Measurements from ENCODE around the gene F11R.
"Not testable (repeated sequence)": the region's sequence is repeated elsewhere in the genome, so short reads cannot be mapped to it uniquely, and the experiment has no call there.

The F11R gene

GRCh38 chr1:161016683-161017082 is 4.3 kb downstream of the F11R start:
- in situ Hi-C loops (cut with MboI; ENCODE audit: low sequenced_read_pairs): not testable (repeated sequence)

GRCh38 chr1:161013488-161014230 is 7.3 kb downstream of the F11R start:
- in situ Hi-C loops (cut with MboI; ENCODE audit: low sequenced_read_pairs): no loop called here

- in situ Hi-C loops (cut with MboI; ENCODE audit: low sequenced_read_pairs): no loop called here
Measured at GRCh38 chr1:161013131-161013487, 7.8 kb downstream of the F11R start.

- in situ Hi-C loops (cut with MboI; ENCODE audit: low sequenced_read_pairs): no loop called here
Measured at GRCh38 chr1:161012420-161012819, 8.5 kb downstream of the F11R start.

- in situ Hi-C loops (cut with MboI; ENCODE audit: low sequenced_read_pairs): no loop called here
Measured at GRCh38 chr1:161009602-161010211, 11.2 kb downstream of the F11R start.

GRCh38 chr1:161008869-161009510 is 12.0 kb downstream of the F11R start:
- in situ Hi-C loops (cut with MboI; ENCODE audit: low sequenced_read_pairs): no loop called here

GRCh38 chr1:161007369-161007768 is 13.6 kb downstream of the F11R start:
- in situ Hi-C loops (cut with MboI; ENCODE audit: low sequenced_read_pairs): no loop called here

GRCh38 chr1:161006563-161006962 is 14.4 kb downstream of the F11R start:
- in situ Hi-C loops (cut with MboI; ENCODE audit: low sequenced_read_pairs): no loop called here

- in situ Hi-C loops (cut with MboI; ENCODE audit: low sequenced_read_pairs): no loop called here
Measured at GRCh38 chr1:161001525-161001924, 19.4 kb downstream of the F11R start.

GRCh38 chr1:161000736-161001480 is 20.0 kb downstream of the F11R start:
- in situ Hi-C loops (cut with MboI; ENCODE audit: low sequenced_read_pairs): no loop called here

GRCh38 chr1:160999376-160999775 is 21.6 kb downstream of the F11R start:
- in situ Hi-C loops (cut with MboI; ENCODE audit: low sequenced_read_pairs): no loop called here

GRCh38 chr1:160997323-160998038 is 23.5 kb downstream of the F11R start:
- in situ Hi-C loops (cut with MboI; ENCODE audit: low sequenced_read_pairs): no loop called here

GRCh38 chr1:160996178-160996577 is 24.8 kb downstream of the F11R start:
- in situ Hi-C loops (cut with MboI; ENCODE audit: low sequenced_read_pairs): no loop called here

GRCh38 chr1:160993544-160994193 is 27.3 kb downstream of the F11R start:
- in situ Hi-C loops (cut with MboI; ENCODE audit: low sequenced_read_pairs): no loop called here

GRCh38 chr1:160992036-160992435 is 28.9 kb downstream of the F11R start:
- in situ Hi-C loops (cut with MboI; ENCODE audit: low sequenced_read_pairs): not testable (repeated sequence)

GRCh38 chr1:160987359-160988050 is 33.4 kb downstream of the F11R start:
- in situ Hi-C loops (cut with MboI; ENCODE audit: low sequenced_read_pairs): no loop called here

- in situ Hi-C loops (cut with MboI; ENCODE audit: low sequenced_read_pairs): no loop called here
Measured at GRCh38 chr1:160985723-160986122, 35.2 kb downstream of the F11R start.

- in situ Hi-C loops (cut with MboI; ENCODE audit: low sequenced_read_pairs): no loop called here
Measured at GRCh38 chr1:160981584-160982411, 39.2 kb downstream of the F11R start.

GRCh38 chr1:160979286-160979685 is 41.7 kb downstream of the F11R start:
- in situ Hi-C loops (cut with MboI; ENCODE audit: low sequenced_read_pairs): no loop called here

Data from hTERT RPE-1 (cell line).